Measurements from ENCODE around the gene VSTM2A. TPM values are rescaled to one million over a fixed set of nuclear protein-coding genes. Genes with fewer than 3 reads are reported as not detected.
"Not testable (repeated sequence)": the region's sequence is repeated elsewhere in the genome, so short reads cannot be mapped to it uniquely, and the experiment has no call there.

The VSTM2A gene, protein sequence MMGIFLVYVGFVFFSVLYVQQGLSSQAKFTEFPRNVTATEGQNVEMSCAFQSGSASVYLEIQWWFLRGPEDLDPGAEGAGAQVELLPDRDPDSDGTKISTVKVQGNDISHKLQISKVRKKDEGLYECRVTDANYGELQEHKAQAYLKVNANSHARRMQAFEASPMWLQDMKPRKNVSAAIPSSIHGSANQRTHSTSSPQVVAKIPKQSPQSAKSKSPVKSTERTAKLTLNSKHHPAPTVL
- total RNA-seq: not detected

DNA sequence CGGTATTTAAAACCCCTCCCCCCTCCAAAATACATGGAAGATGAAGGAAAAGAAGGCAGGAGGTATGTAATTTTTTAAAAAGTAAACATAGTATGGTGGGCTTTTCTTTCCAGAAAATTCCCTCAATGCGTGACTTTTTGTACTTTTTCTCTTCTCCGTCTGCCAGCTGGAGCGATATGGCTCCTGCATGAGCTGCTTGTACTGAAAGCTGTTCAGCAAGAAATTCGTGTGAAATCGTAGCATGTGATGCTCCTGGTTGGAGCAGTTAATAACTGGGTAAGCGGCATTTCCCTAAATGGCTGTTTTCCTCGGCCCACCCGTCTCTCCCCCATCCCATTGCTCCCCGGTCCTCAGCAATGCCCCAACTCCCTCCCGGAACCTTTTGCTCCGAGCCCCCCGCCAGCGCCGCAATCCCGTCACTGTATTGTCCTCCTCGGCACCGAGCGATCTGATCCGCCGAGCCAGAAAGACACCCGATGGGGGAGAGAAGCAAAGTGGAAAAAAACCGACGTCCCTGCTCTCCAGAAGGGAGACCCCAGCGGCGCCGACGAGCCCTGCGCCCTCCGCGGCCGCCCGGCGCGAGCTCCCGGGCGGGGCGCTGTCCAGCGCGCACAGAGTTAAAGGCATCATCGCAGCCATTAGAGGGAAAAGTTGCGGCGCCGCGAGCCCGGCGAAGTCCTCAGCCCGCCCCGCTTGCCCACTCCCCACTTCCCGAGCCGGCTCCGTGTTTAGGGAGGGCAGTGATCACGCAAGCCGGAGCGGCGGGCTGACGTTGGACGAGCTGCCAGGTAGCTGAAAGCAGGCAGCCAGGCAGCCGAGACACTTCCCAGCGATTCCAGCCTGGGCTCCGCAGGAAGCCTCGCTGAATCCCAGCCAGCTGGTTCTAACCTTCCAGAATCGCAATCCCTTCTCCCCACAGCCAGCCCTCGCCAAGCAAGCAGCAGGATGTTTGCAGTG is at the start of gene VSTM2A:
Gene VSTM2A, plus strand, starts transcription at position 707 of the 957 bp plus-strand sequence. CDS start 356 bp downstream, outside the sequence.
- Histone ChIP-seq H3K4me1 (peaks cover 0 to 21% of the 10 kb centered on the region in 2 donors), H3K27ac (no peak within 1 kb of the TSS), H3K9me3 (no peaks in the 10 kb centered on the region), H3K4me3 (peak within 1 kb of the TSS in 1 of 2 donors; percentile 36), H3K36me3 (no peaks in the 10 kb centered on the region), H3K27me3 (peaks cover 8 to 28% of the 10 kb centered on the region in 2 donors)
- no peak for DNase-seq (ENCODE audit: low spot score)
- TF ChIP-seq CTCF (IDR thresholded peaks at IDR 0.05): no peak

DNA sequence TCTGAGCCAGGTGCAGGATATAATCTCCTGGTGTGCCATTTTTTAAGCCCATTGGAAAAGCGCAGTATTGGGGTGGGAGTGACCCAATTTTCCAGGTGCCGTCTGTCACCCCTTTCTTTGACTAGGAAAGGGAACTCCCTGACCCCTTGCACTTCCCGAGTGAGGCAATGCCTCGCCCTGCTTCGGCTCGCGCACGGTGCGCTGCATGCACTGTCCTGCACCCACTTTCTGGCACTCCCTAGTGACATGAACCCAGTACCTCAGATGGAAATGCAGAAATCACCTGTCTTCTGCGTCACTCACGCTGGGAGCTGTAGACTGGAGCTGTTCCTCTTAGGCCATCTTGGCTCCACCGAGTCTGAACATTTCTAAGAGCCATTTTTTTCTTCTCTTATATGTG is 37.6 kb upstream of the VSTM2A start:
- H3K4me3 ChIP-seq; H3K4me1 ChIP-seq; H3K27me3 ChIP-seq; H3K36me3 ChIP-seq; DNase-seq (ENCODE audit: low spot score); H3K9me3 ChIP-seq; H3K27ac ChIP-seq: not testable (repeated sequence)

DNA sequence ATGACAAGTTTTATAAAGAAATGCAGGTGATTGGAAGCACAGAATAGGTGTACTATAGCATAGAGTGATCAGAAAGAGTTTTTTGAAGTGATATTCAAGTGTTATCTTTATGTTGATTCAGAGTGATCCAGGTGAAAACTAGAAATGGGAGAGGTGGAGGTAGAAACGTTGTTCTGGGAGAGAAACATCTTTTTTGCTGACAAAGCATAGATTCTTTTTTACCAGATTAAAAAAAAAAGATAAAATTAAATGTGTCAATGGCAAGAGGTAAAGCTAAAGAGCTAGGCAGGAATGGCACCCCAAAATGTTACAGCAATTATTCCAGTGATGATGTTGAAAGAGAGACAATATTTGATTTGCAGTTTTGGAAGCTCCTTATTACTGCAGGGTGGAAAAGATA is 12.6 kb upstream of the VSTM2A start:
- Histone ChIP-seq H3K4me3 (no peak overlapping the region), H3K4me1 (no peaks in the 10 kb centered on the region), H3K36me3 (no peaks in the 10 kb centered on the region), H3K9me3 (no peaks in the 10 kb centered on the region), H3K27me3 (no peaks in the 10 kb centered on the region), H3K27ac (no peak overlapping the region)
- no peak for DNase-seq (ENCODE audit: low spot score)
- TF ChIP-seq CTCF (IDR thresholded peaks at IDR 0.05): no peak

- peaks cover 8 to 19% of the 10 kb centered on the region in 2 donors for H3K27me3 ChIP-seq
- no peak for DNase-seq (ENCODE audit: low spot score)
- TF ChIP-seq CTCF (IDR thresholded peaks at IDR 0.05): no peak
- no peak overlapping the region for H3K27ac ChIP-seq
- H3K4me1 ChIP-seq: peaks cover 0 to 13% of the 10 kb centered on the region in 2 donors
- H3K9me3 ChIP-seq: no peaks in the 10 kb centered on the region
- H3K4me3 ChIP-seq: no peak overlapping the region
- no peaks in the 10 kb centered on the region for H3K36me3 ChIP-seq
Measured at GRCh38 chr7:54538122-54538521, 4.1 kb upstream of the VSTM2A start.

DNA sequence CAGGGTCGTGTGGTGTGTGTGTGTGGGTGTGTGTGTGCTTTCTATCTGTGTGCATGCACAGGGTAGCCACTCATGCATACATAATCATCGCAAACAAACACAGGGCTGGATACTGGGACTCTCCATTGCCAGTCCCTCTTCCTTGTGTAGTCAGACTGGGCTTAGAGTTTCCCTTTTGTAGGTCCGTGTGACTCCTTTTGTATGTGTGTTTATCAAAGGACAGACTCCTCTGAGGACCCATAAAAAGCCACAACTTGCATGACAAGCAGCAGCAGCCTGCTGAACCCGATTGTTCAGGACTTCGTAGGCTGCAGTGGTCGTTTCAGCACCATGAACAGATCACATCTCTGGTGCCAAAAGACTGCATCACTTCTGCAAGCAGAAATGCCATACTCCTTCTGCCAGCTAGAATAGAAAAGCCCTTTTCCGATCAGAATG is 895 bp downstream of the VSTM2A start:
- H3K4me3 ChIP-seq: no peak overlapping the region
- H3K4me1 ChIP-seq: peaks cover 0 to 22% of the 10 kb centered on the region in 2 donors
- no peaks in the 10 kb centered on the region for H3K9me3 ChIP-seq
- H3K27me3 ChIP-seq: peaks cover 8 to 28% of the 10 kb centered on the region in 2 donors
- TF ChIP-seq CTCF (IDR thresholded peaks at IDR 0.05): no peak
- no peak overlapping the region for H3K27ac ChIP-seq
- DNase-seq (ENCODE audit: low spot score): no peak
- H3K36me3 ChIP-seq: no peaks in the 10 kb centered on the region

GRCh38 chr7:54544149-54544526 is 2.0 kb downstream of the VSTM2A start:
- Histone ChIP-seq H3K27me3 (peaks cover 8 to 28% of the 10 kb centered on the region in 2 donors), H3K36me3 (no peaks in the 10 kb centered on the region), H3K9me3 (no peaks in the 10 kb centered on the region)

More at GRCh38 chr7:54544149-54544526, 2.0 kb downstream of the VSTM2A start:
- H3K4me3 ChIP-seq: no peak overlapping the region
- DNase-seq (ENCODE audit: low spot score): no peak
- no peak for TF ChIP-seq CTCF (IDR thresholded peaks at IDR 0.05)
- H3K4me1 ChIP-seq: peaks cover 0 to 22% of the 10 kb centered on the region in 2 donors
- H3K27ac ChIP-seq: no peak overlapping the region
